IgD-negative memory B cell (primary cell): ENCODE data around the gene SPATA2L. TPM values are rescaled to one million over a fixed set of nuclear protein-coding genes. Genes with fewer than 3 reads are reported as not detected.

Source experiments
- H3K27ac Mint-ChIP-seq, 3 donors: one replicate each; pipeline ENCODE4 v1.8.0; 2020 to 2022; ENCODE audit warnings: mild to moderate bottlenecking in 3 of 3, mixed read lengths in 3 of 3, moderate library complexity in 1 of 3
- H3K27me3 Mint-ChIP-seq: one replicate; pipeline ENCODE4 v1.8.0; 2021; ENCODE audit warnings: mixed read lengths
- H3K36me3 Mint-ChIP-seq: one replicate; pipeline ENCODE4 v1.8.0; 2020; ENCODE audit warnings: mild to moderate bottlenecking, mixed read lengths
- H3K4me1 Mint-ChIP-seq, 3 donors: one replicate each; pipeline ENCODE4 v1.8.0; 2020 to 2022; ENCODE audit warnings: mixed read lengths in 3 of 3, mild to moderate bottlenecking in 1 of 3
- H3K4me3 Mint-ChIP-seq, 4 donors: one replicate each; pipeline ENCODE4 v1.8.0; 2020 to 2022; ENCODE audit warnings: mild to moderate bottlenecking in 4 of 4, mixed read lengths in 4 of 4, moderate library complexity in 3 of 4
- H3K9me3 Mint-ChIP-seq, 3 donors: one replicate each; pipeline ENCODE4 v1.8.0; 2020 to 2021; ENCODE audit warnings: mixed read lengths in 3 of 3, mild to moderate bottlenecking in 1 of 3
- polyA plus RNA-seq: library from polyadenylated mRNA; unstranded; fragments of 300-500 nt; fragmentation: Illumina TruSeq; gene quantifications from one replicate; pipeline ENCODE4 v1.2.3, GENCODE V29; 2021

The SPATA2L gene
- polyA plus RNA-seq, 1 donor from 2014 or later: 12.7 TPM

GRCh38 chr16:89733792-89734191 lies 32.3 kb upstream of the SPATA2L start:
- H3K36me3 Mint-ChIP-seq: no peaks in the 10 kb centered on the region
- H3K27ac Mint-ChIP-seq: peak overlapping the region in 1 of 3 donors; percentile 62
- H3K4me1 Mint-ChIP-seq: peaks cover 1 to 12% (median 8%) of the 10 kb centered on the region in 3 donors
- no peaks in the 10 kb centered on the region for H3K9me3 Mint-ChIP-seq
- H3K4me3 Mint-ChIP-seq: no peak overlapping the region
- no peaks in the 10 kb centered on the region for H3K27me3 Mint-ChIP-seq

- Mint-ChIP-seq H3K27me3 (no peaks in the 10 kb centered on the region), H3K9me3 (no peaks in the 10 kb centered on the region), H3K36me3 (no peaks in the 10 kb centered on the region), H3K4me1 (peaks cover 1 to 12% (median 10%) of the 10 kb centered on the region in 3 donors), H3K27ac (no peak overlapping the region), H3K4me3 (no peak overlapping the region)
These were observed 31.8 kb upstream of the SPATA2L start for GRCh38 chr16:89733322-89733721.

- Mint-ChIP-seq H3K9me3 (no peaks in the 10 kb centered on the region), H3K27ac (no peak overlapping the region), H3K4me1 (peaks cover 1 to 12% (median 10%) of the 10 kb centered on the region in 3 donors), H3K36me3 (no peaks in the 10 kb centered on the region), H3K27me3 (no peaks in the 10 kb centered on the region), H3K4me3 (no peak overlapping the region)
These were observed 31.4 kb upstream of the SPATA2L start for GRCh38 chr16:89732918-89733242.

- Mint-ChIP-seq H3K4me1 (peaks cover 1 to 10% (median 9%) of the 10 kb centered on the region in 3 donors), H3K9me3 (no peaks in the 10 kb centered on the region), H3K27me3 (no peaks in the 10 kb centered on the region), H3K27ac (peak overlapping the region in 1 of 3 donors; percentile 67), H3K36me3 (no peaks in the 10 kb centered on the region), H3K4me3 (no peak overlapping the region)
These were observed 30.8 kb upstream of the SPATA2L start for GRCh38 chr16:89732142-89732917.

GRCh38 chr16:89730610-89731234 lies 29.2 kb upstream of the SPATA2L start:
- Mint-ChIP-seq H3K4me3 (no peak overlapping the region), H3K27ac (no peak overlapping the region), H3K36me3 (no peaks in the 10 kb centered on the region)

GRCh38 chr16:89729863-89730593 lies 28.5 kb upstream of the SPATA2L start:
- peak overlapping the region in 1 of 3 donors; percentile 59 for H3K27ac Mint-ChIP-seq
- no peaks in the 10 kb centered on the region for H3K9me3 Mint-ChIP-seq
- H3K36me3 Mint-ChIP-seq: no peaks in the 10 kb centered on the region
- H3K27me3 Mint-ChIP-seq: no peaks in the 10 kb centered on the region
- H3K4me1 Mint-ChIP-seq: peaks cover 4 to 10% (median 8%) of the 10 kb centered on the region in 3 donors
- no peak overlapping the region for H3K4me3 Mint-ChIP-seq

More at GRCh38 chr16:89730610-89731234, 29.2 kb upstream of the SPATA2L start:
- H3K4me1 Mint-ChIP-seq: peaks cover 4 to 10% (median 8%) of the 10 kb centered on the region in 3 donors
- H3K9me3 Mint-ChIP-seq: no peaks in the 10 kb centered on the region
- H3K27me3 Mint-ChIP-seq: no peaks in the 10 kb centered on the region

- H3K9me3 Mint-ChIP-seq: no peaks in the 10 kb centered on the region
- H3K27ac Mint-ChIP-seq: no peak overlapping the region
- H3K4me3 Mint-ChIP-seq: no peak overlapping the region
- H3K36me3 Mint-ChIP-seq: no peaks in the 10 kb centered on the region
- H3K27me3 Mint-ChIP-seq: no peaks in the 10 kb centered on the region
- peaks cover 8 to 10% (median 9%) of the 10 kb centered on the region in 3 donors for H3K4me1 Mint-ChIP-seq
These were observed 27.8 kb upstream of the SPATA2L start for GRCh38 chr16:89729293-89729692.

GRCh38 chr16:89727406-89728120 lies 26.1 kb upstream of the SPATA2L start:
- peaks cover 15 to 19% (median 16%) of the 10 kb centered on the region in 3 donors for H3K4me1 Mint-ChIP-seq
- H3K27ac Mint-ChIP-seq: peak overlapping the region in 1 of 3 donors; percentile 25
- H3K27me3 Mint-ChIP-seq: no peaks in the 10 kb centered on the region
- H3K4me3 Mint-ChIP-seq: peak overlapping the region in 3 of 4 donors; percentile 3 to 84 (median 35)
- H3K36me3 Mint-ChIP-seq: peaks cover 4% of the 10 kb centered on the region
- H3K9me3 Mint-ChIP-seq: no peaks in the 10 kb centered on the region

- Mint-ChIP-seq H3K36me3 (peaks cover 4% of the 10 kb centered on the region), H3K27ac (peak overlapping the region; percentile 95 to 99 (median 96)), H3K4me3 (peak overlapping the region; percentile 92 to 98 (median 94)), H3K9me3 (no peaks in the 10 kb centered on the region), H3K27me3 (no peaks in the 10 kb centered on the region), H3K4me1 (peaks cover 15 to 22% (median 20%) of the 10 kb centered on the region in 3 donors)
These were observed 22.1 kb upstream of the SPATA2L start for GRCh38 chr16:89723279-89724250.

- Mint-ChIP-seq H3K4me3 (peak overlapping the region; percentile 92 to 98 (median 94)), H3K9me3 (no peaks in the 10 kb centered on the region), H3K36me3 (peaks cover 4% of the 10 kb centered on the region), H3K4me1 (peaks cover 15 to 22% (median 20%) of the 10 kb centered on the region in 3 donors), H3K27me3 (no peaks in the 10 kb centered on the region), H3K27ac (peak overlapping the region; percentile 95 to 99 (median 96))
These were observed 21.1 kb upstream of the SPATA2L start for GRCh38 chr16:89722392-89723278.

- no peaks in the 10 kb centered on the region for H3K9me3 Mint-ChIP-seq
- peak overlapping the region; percentile 92 to 98 (median 94) for H3K4me3 Mint-ChIP-seq
- H3K36me3 Mint-ChIP-seq: peaks cover 4% of the 10 kb centered on the region
- peak overlapping the region; percentile 95 to 99 (median 96) for H3K27ac Mint-ChIP-seq
- H3K27me3 Mint-ChIP-seq: no peaks in the 10 kb centered on the region
- H3K4me1 Mint-ChIP-seq: peaks cover 15 to 19% (median 17%) of the 10 kb centered on the region in 3 donors
These were observed 20.3 kb upstream of the SPATA2L start for GRCh38 chr16:89721546-89722391.

GRCh38 chr16:89720813-89721545 lies 19.5 kb upstream of the SPATA2L start, which contains the start of the genes VPS9D1 and ZNF276:
TSS of gene VPS9D1 (minus strand) at chr16:89720898. CDS start at chr16:89720861, 37 bp downstream.
TSS of gene ZNF276 (plus strand) at chr16:89721537. CDS start at chr16:89721641, 104 bp downstream.
- H3K36me3 Mint-ChIP-seq: peaks cover 4% of the 10 kb centered on the region
- H3K4me3 Mint-ChIP-seq: peak within 1 kb of the TSS; percentile 92 to 98 (median 94)
- H3K9me3 Mint-ChIP-seq: no peaks in the 10 kb centered on the region
- peak within 1 kb of the TSS; percentile 95 to 99 (median 96) for H3K27ac Mint-ChIP-seq
- H3K4me1 Mint-ChIP-seq: peaks cover 15 to 19% (median 17%) of the 10 kb centered on the region in 3 donors
- H3K27me3 Mint-ChIP-seq: no peaks in the 10 kb centered on the region
